Heart left ventricle (tissue), 16 donors: ENCODE results near the gene TTC29. TPM values are rescaled to one million over a fixed set of nuclear protein-coding genes. Genes with fewer than 3 reads are reported as not detected.
A peak's percentile ranks its signal among the peaks of the same experiment; 100 is the strongest.

Experiments used
- ATAC-seq, 4 donors: fragments of 200-7000 bp; cut with Tn5 transposase; one replicate each; pipeline ENCODE4 v1.9.1; 2020 to 2022; ENCODE audit warnings: moderate library complexity in 4 of 4, mild to moderate bottlenecking in 3 of 4, moderate number of reproducible peaks in 1 of 4
- DNase-seq, 5 donors: peaks; one replicate each; pipeline ENCODE4 v3.0.0-alpha.2; 2020
- H3K27ac ChIP-seq, 12 donors: fragments of 200-600 bp; sonication (generic) in 4 of 12; one replicate each; pipeline versions ENCODE4 v1.5.0 to v1.8.0; 2016 to 2022; ENCODE audit warnings: mild to moderate bottlenecking in 2 of 12
- H3K27me3 ChIP-seq, 9 donors: fragments of 200-600 bp; sonication (generic) in 2 of 9; one replicate each; pipeline versions ENCODE4 v1.5.1 to v1.8.0; 2016 to 2022; ENCODE audit warnings: mild to moderate bottlenecking in 3 of 9
- H3K36me3 ChIP-seq, 9 donors: fragments of 200-600 bp; sonication (generic) in 2 of 9; one replicate each; pipeline versions ENCODE4 v1.5.0 to v1.8.0; 2018 to 2022; ENCODE audit warnings: mild to moderate bottlenecking in 2 of 9
- H3K4me1 ChIP-seq, 12 donors: fragments of 200-600 bp; sonication (generic) in 4 of 12; one replicate each; pipeline versions ENCODE4 v1.5.0 to v1.8.0; 2016 to 2022; ENCODE audit warnings: mild to moderate bottlenecking in 3 of 12
- H3K4me3 ChIP-seq, 12 donors: fragments of 200-600 bp; sonication (generic) in 4 of 12; one replicate each; pipeline versions ENCODE4 v1.5.0 to v1.8.0; 2017 to 2022; ENCODE audit warnings: mild to moderate bottlenecking in 9 of 12, moderate library complexity in 4 of 12
- H3K9me3 ChIP-seq, 12 donors: fragments of 200-600 bp; sonication (generic) in 4 of 12; one replicate each; pipeline versions ENCODE4 v1.5.0 to v1.8.0; 2016 to 2022; ENCODE audit warnings: mild to moderate bottlenecking in 1 of 12
- CTCF ChIP-seq, 12 donors: fragments of 200-600 bp; sonication (generic) in 4 of 12; IDR thresholded peaks; one replicate each; pipeline versions ENCODE4 v1.5.0 to v1.8.0; 2018 to 2022; ENCODE audit warnings: antibody characterized with exemption in 12 of 12, mild to moderate bottlenecking in 5 of 12
- POLR2A ChIP-seq, 2 donors: fragments of 450-650 bp; IDR thresholded peaks; one replicate each; pipeline ENCODE4 v1.6.1; 2017; ENCODE audit warnings: antibody characterized with exemption in 2 of 2, mild to moderate bottlenecking in 2 of 2, moderate library complexity in 2 of 2
- WGBS, 4 donors: extraction: QIAGEN DNeasy Blood & Tissue Kit in 2 of 4; methylation state at CpG; one replicate each; pipeline versions ENCODE4 v1.1.5 to v1.1.7; 2013 to 2018; 5-methylcytosine and 5-hydroxymethylcytosine counted together
- intact Hi-C, 10 donors: fragments of 100-400 bp; cut with DNase I; formaldehyde crosslinking; loops; one replicate each; pipeline versions ENCODE4 v1.11.1 to v1.14.2; 2022
- long read RNA-seq, 3 donors: library from polyadenylated mRNA; unstranded; transcript quantifications; one replicate each; pipeline ENCODE4 v2.0.0, GENCODE V29; 2020 to 2021
- polyA plus RNA-seq, 2 donors: library from polyadenylated mRNA; stranded (reverse); fragments of 200-250 nt; gene quantifications; one replicate each; pipeline ENCODE4 v1.2.3, GENCODE V29; 2013
- total RNA-seq, 9 donors: library from RNA; depleted of rRNA in 2 of 9; stranded (reverse); fragments of >200 nt in 2 of 9; fragmentation: NEBNext Ultra II Directional in 3 of 9; extraction: Animal tissue kit (Norgen Biotek cat#: 25700) in 3 of 9; gene quantifications; one replicate each; pipeline versions ENCODE4 v1.1.0 to v1.2.4, GENCODE V29; 2016 to 2023
- donor health status: ischemic (EF 13 %, LVEDD 7.1; RV severe dilation, severe dysfunction).
- donor health status: healthy with polysubstance abuse.
- donor health status: DM: no; HTN: yes; CAD: no.
- donor health status: DM: no; HTN: no; CAD: no.
- donor health status: ischemic (EF 25% LVEDD 6.9; RV normal size, moderate dysfunction).
- donor health status: ischemic (EF 25% LVEDD 5.7; RV mildly dilated, moderate dysfunction).
- donor health status: healthy.
- donor health status: DM: yes; HTN: yes; CAD: no.
- donor health status: ischemic (EF 35%, LVEDD 5.7; RV mildly dilated, moderate dysfunction).
- donor health status: nonischemic (EF 11% LVEDD 7.7; RV severe dilation, severe dysfunction).
- donor health status: DM: yes; HTN: yes; CAD: no.
- donor health status: PGD.
- donor health status: ischemic (EF 29% LVEDD 5.4; RV normal size, mild dysfunction).
- donor health status: nonischemic (EF 23%, LVEDD 6.1; RV moderate dilation, normal function).

The TTC29 gene
- total RNA-seq (under 1 TPM in 2 of 9 donors, not detected in 7; 0.14 to 0.20 TPM), polyA plus RNA-seq (under 1 TPM in 1 of 2 donors, not detected in 1; 0.04 TPM)
- long read RNA-seq, donor 1, result 0 reads
- long read RNA-seq, donor 2, result 0 reads
- long read RNA-seq, donor 3, result 0 reads

- Histone ChIP-seq H3K36me3 (no peaks in the 10 kb centered on the region), H3K4me1 (peaks cover 0 to 18% (median 10%) of the 10 kb centered on the region in 12 donors), H3K27me3 (peaks cover 0 to 22% (median 0%) of the 10 kb centered on the region in 9 donors), H3K9me3 (no peaks in the 10 kb centered on the region), H3K4me3 (peak within 1 kb of the TSS in 11 of 12 donors; percentile 31 to 66 (median 53)), H3K27ac (no peak within 1 kb of the TSS)
- WGBS, 4 donors, result 1 to 2% (median 1%) methylated on average over 14 to 39 of the region's 39 CpGs
- ATAC-seq, result peak; percentile 98 to 100 (median 100)
- TF ChIP-seq POLR2A (IDR thresholded peaks at IDR 0.05), result no peak
- TF ChIP-seq CTCF (IDR thresholded peaks at IDR 0.05), result no peak
- peak; percentile 87 to 92 (median 92) for DNase-seq
- intact Hi-C loops, result no loop called here
Measured at GRCh38 chr4:146945556-146946374, at the start of gene TTC29. TSS of gene TTC29 (minus strand) at chr4:146945864. CDS start at chr4:146939895, 5,969 bp downstream.

GRCh38 chr4:146981651-146982050, 36.0 kb upstream of the TTC29 start:
- ATAC-seq (peak in 3 of 4 donors; percentile 41 to 53 (median 51)), DNase-seq (no peak)
- no peak overlapping the region for H3K27ac ChIP-seq
- no peaks in the 10 kb centered on the region for H3K36me3 ChIP-seq
- H3K4me3 ChIP-seq, result no peak overlapping the region
- H3K4me1 ChIP-seq, result no peaks in the 10 kb centered on the region
- intact Hi-C loops, result no loop called here
- 53 to 59% (median 54%) methylated on average over 4 of the region's 4 CpGs for WGBS, 4 donors
- H3K9me3 ChIP-seq, result peaks cover 0 to 4% (median 0%) of the 10 kb centered on the region in 12 donors
- H3K27me3 ChIP-seq, result no peaks in the 10 kb centered on the region
- TF ChIP-seq CTCF (IDR thresholded peaks at IDR 0.05) (no peak), POLR2A (IDR thresholded peaks at IDR 0.05) (no peak)

GRCh38 chr4:146978641-146979040, 33.0 kb upstream of the TTC29 start:
- TF ChIP-seq POLR2A (IDR thresholded peaks at IDR 0.05) (no peak), CTCF (IDR thresholded peaks at IDR 0.05) (no peak)
- H3K36me3 ChIP-seq, result no peaks in the 10 kb centered on the region
- no peaks in the 10 kb centered on the region for H3K4me1 ChIP-seq
- 69 to 79% (median 70%) methylated on average over 4 of the region's 4 CpGs for WGBS, 4 donors
- no peak for DNase-seq
- H3K27me3 ChIP-seq, result peaks cover 0 to 2% (median 0%) of the 10 kb centered on the region in 9 donors
- H3K4me3 ChIP-seq, result no peak overlapping the region
- H3K27ac ChIP-seq, result no peak overlapping the region
- no peaks in the 10 kb centered on the region for H3K9me3 ChIP-seq
- intact Hi-C loops, result no loop called here
- no peak for ATAC-seq

GRCh38 chr4:146976145-146976544, 30.5 kb upstream of the TTC29 start:
- no peak for TF ChIP-seq CTCF (IDR thresholded peaks at IDR 0.05)
- TF ChIP-seq POLR2A (IDR thresholded peaks at IDR 0.05), result no peak
- no peak overlapping the region for H3K4me3 ChIP-seq
- DNase-seq (no peak), ATAC-seq (no peak)
- peaks cover 0 to 5% (median 0%) of the 10 kb centered on the region in 9 donors for H3K27me3 ChIP-seq
- no peak overlapping the region for H3K27ac ChIP-seq
- intact Hi-C loops, result no loop called here
- 0 to 77% (median 43%) methylated on average over 1 of the region's 1 CpG for WGBS, 4 donors
- H3K36me3 ChIP-seq, result no peaks in the 10 kb centered on the region
- no peaks in the 10 kb centered on the region for H3K4me1 ChIP-seq
- no peaks in the 10 kb centered on the region for H3K9me3 ChIP-seq
